Hindlimb muscle (tissue), 1 donor: ENCODE results near the gene SNX33. TPM values are rescaled to one million over a fixed set of nuclear protein-coding genes. Genes with fewer than 3 reads are reported as not detected.
"Not testable (repeated sequence)": the region's sequence is repeated elsewhere in the genome, so short reads cannot be mapped to it uniquely, and the experiment has no call there.

Experiments
- DNase-seq: peaks from one replicate; pipeline ENCODE4 v3.0.0-alpha.2; 2013
- polyA plus RNA-seq: library from polyadenylated mRNA; unstranded; fragments of 120-200 nt; gene quantifications from one replicate; pipeline ENCODE4 v1.2.1, GENCODE V29; 2013; ENCODE audit not compliant: insufficient read length

Gene SNX33, protein sequence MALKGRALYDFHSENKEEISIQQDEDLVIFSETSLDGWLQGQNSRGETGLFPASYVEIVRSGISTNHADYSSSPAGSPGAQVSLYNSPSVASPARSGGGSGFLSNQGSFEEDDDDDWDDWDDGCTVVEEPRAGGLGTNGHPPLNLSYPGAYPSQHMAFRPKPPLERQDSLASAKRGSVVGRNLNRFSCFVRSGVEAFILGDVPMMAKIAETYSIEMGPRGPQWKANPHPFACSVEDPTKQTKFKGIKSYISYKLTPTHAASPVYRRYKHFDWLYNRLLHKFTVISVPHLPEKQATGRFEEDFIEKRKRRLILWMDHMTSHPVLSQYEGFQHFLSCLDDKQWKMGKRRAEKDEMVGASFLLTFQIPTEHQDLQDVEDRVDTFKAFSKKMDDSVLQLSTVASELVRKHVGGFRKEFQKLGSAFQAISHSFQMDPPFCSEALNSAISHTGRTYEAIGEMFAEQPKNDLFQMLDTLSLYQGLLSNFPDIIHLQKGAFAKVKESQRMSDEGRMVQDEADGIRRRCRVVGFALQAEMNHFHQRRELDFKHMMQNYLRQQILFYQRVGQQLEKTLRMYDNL
- 14.2 TPM for polyA plus RNA-seq

DNA sequence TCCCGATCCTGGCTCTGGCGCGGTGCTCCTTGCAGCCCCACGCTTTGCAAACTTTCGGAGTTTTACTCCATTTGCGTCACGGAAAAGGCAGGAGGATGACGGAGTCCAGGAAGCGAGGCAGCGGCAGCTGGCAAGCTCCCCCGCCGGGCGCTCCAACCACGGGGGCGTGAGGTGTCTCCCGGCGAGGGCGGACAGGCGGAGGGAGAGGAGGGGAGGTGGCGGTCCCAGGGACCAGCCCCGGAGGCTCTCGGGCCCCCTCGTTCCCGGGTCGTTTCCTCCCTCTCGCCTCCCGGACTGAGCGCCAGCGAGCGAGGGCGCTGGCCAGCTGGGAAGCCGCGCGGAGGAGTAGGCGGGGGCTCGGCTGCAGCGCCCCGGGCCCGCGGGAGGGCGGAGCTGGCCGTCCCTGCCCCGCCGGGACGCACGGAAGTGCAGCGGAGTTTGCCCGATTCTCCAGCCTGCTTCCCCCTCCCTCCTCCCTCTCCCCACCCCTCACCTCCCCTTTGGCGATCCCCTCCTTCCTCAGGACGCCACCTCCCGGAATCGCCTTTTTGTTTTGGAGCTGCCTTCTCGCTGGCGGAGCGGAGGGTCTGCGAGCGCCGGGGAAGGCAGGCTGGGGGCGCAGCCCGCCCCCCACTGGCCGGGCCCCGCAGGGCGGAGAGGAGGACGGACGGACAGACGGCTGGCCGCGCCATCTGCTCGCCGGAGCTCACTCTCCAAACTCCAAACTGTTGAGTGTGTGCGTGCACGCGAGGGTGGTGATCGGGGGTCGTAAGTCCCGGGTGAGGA lies at the start of gene SNX33:
Gene SNX33, plus strand, starts transcription at position 543 of the 786 bp plus-strand sequence. CDS start 1,191 bp downstream, outside the sequence.
- peak; percentile 88 for DNase-seq

DNA sequence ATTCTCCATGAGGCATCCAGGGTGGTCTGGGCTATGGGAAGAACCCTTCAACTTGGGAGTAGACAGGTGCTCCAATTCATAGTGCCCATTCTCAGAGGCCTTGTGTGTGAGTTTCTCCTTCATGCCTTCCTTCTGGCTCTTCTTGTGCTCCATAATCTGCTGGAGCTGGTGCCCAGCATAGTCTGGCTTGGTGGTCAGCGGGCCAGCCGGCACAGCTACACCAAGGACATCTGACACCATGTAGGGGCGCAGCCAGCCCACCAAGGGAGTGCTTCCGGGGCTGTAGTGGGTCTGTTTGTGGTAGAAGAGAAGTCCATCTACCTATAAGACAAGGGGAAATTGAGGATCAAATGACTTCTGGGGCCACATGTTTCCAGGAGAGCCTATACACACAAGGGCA lies 49.4 kb upstream of the SNX33 start:
- DNase-seq, result no peak

GRCh38 chr15:75599401-75599800 lies 48.3 kb upstream of the SNX33 start:
- DNase-seq, result no peak

GRCh38 chr15:75606026-75606425 lies 41.7 kb upstream of the SNX33 start:
- no peak for DNase-seq

DNA sequence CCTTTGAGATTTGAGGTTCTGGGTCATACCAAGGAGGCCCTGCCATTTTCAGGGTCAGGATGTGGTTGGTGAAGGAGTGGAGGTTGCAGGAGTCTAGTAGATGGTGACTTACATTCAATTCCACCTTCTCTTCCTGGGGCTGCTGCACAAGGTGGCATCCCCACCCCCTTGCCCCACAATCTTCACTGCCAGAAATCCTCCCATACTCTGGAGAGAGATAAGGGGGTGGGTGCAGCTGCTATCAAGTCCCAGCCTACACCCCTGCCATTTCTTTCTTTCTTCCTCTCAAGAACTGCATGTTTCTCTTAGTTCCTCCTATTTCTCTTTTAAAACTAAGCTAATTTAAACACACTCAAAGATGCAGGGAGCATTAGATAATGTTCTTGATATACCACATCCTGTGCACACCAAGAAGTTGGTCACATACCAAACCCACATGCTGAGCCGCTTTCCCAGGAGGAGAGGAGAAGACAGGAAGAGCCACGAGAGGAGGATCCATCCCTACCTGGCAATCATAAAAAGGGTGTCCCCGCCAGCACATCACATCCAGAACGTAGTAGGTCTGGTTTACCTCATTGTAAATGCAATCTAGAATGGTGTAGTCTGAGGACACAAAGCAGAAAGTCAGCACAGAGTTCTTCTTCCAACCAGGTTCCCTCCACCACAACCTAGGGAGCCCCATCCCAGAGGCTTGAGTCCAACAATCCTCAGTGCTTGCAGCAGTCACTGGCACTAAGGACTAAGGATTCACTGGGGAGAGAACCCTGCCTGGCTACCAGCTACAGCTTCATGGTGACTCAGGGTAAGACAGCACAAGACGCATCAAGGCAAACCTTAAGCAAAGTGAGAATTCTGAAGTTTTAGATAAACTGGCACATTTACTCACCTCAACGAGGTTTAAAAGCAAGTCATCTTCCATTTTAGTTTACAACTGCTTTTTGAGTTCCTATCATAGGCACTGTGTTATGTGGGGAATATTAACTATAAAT lies 40.7 kb upstream of the SNX33 start:
- no peak for DNase-seq

GRCh38 chr15:75616766-75617165 lies 30.9 kb upstream of the SNX33 start:
- no peak for DNase-seq

- peak; percentile 82 for DNase-seq
Measured at GRCh38 chr15:75620058-75620820, 27.5 kb upstream of the SNX33 start.

- DNase-seq, result peak; percentile 94
Measured at GRCh38 chr15:75620841-75621391, 26.8 kb upstream of the SNX33 start.

DNA sequence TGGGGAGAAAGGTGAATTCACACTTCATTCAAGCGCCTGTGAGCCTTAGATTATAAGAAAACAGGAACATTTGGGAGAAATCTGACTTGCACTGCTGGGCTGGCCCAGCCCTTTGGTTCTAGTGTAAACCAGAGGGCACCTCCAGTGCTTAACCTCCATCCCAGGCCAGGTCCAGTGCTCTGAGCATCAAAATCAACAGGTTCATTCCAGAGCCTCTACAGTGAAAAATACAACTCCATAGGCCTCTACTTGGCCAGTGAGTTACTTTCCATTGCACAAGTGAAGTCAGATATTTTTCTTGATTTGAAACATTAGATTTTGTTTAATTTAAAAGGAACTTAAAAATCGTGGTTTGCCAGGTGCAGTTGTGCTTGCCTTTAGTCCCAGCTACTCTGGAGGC lies 25.2 kb upstream of the SNX33 start:
- DNase-seq, result no peak

DNA sequence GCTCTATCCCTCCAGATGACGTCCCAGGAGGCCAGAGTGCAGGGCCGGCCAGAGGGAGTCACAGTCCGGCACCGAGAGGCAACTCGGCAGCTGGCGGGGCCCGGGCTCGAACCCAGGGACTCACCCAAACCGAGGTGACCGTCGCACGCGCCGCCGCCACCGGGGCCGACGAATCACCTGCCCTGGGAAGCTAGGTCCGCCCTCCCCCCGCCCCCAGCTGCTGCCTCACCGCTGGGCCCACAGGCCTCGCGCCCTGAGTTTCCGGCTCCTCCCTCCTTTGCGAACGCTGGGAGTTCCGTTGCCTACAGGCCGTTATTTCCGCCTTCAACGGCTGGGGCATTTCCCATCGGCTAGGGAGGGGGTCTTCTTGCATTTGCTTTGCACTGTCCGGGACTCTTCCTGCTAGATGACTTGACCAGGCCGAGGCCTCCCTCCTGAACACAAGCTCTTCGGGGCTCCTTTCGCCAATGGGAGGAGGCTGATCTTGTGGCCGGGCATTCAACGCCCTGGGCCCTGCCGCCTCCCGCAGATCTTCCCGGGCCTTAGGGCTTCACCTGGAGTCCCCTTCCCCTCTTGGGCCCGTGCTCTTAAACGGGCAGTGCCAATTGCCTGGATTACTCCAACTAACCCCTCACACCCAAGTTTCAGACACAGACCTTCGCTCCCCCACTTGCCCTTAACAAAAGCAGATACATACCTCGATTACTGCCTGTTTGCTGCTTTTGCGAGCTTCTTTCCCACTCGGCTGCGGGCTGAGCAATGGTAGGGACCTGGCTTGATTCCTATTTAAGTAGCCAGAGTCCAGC lies 22.0 kb upstream of the SNX33 start, which contains the start of gene SNUPN:
Gene SNUPN, minus strand, starts transcription at position 184 of the 806 bp plus-strand sequence. CDS start 4,674 bp downstream, outside the sequence.
- DNase-seq, result peak; percentile 97

GRCh38 chr15:75631935-75632334 lies 15.8 kb upstream of the SNX33 start:
- no peak for DNase-seq

GRCh38 chr15:75633922-75634321 lies 13.8 kb upstream of the SNX33 start:
- not testable (repeated sequence) for DNase-seq

DNA sequence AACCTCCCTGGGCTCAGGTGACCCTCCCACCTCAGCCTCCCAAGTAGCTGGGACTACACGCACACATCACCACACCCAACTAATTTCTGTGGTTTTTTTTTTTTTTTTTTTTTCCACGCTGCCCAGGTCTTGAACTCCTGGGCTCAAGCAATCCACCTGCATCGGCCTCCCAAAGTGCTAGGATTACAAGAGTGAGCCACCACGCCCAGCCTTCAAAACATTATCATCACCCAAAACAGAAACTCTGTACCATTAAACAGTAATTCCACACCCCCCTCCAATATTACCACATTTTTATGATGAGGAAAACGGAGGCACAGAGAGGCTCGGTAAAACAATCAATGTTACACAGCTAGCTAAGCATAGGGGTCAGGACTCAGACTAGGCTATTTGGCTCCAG lies 11.7 kb upstream of the SNX33 start:
- no peak for DNase-seq

- DNase-seq, result no peak
Measured at GRCh38 chr15:75637245-75638009, 10.3 kb upstream of the SNX33 start.

DNA sequence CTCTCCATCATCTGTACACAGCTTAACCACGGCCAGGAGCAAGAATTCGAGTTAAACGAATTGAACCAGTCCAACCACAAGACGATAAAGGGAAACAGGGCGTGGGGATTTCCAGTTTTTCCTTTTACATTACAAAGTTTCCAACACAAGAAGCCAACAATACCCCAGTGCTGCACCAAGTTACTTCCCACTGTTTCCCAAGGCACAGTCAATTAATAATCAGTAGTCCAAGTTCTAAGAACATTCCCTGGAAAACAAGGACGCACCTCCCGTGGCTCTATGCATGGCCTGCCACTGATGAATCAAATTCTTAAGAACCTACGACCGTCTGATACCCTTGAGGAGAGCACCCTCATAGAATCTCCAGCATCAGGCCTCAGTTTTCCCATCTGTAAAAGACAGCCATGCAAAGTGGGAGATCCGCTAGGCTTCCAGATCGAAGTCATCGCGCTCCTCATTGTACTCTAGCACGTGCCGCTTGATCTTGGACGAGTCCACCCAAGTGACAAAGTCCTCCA lies 8.5 kb upstream of the SNX33 start:
- DNase-seq, result no peak

GRCh38 chr15:75639709-75640482 lies 7.8 kb upstream of the SNX33 start, which contains the start of gene IMP3:
TSS of gene IMP3 (minus strand) at chr15:75640224. CDS start at chr15:75640168, 56 bp downstream.
- peak; percentile 97 for DNase-seq

- DNase-seq, result peak; percentile 39
Measured at GRCh38 chr15:75640483-75641178, 7.1 kb upstream of the SNX33 start.
